HG02642 (cell line): ENCODE results near the gene LEF1.

ENCODE experiments used
- ATAC-seq: cut with Tn5 transposase; IDR thresholded peaks from one replicate; pipeline ENCODE4 v1.9.1; 2021; ENCODE audit warnings: mild to moderate bottlenecking; ENCODE audit not compliant: unreplicated experiment, poor library complexity

Gene LEF1

GRCh38 chr4:108116423-108117168, 52.1 kb downstream of the LEF1 start:
- no peak for ATAC-seq

- no peak for ATAC-seq
Measured at GRCh38 chr4:108115168-108115526, 53.6 kb downstream of the LEF1 start.

GRCh38 chr4:108114503-108114902, 54.2 kb downstream of the LEF1 start:
- ATAC-seq: no peak

- ATAC-seq: no peak
Measured at GRCh38 chr4:108113229-108113628, 55.5 kb downstream of the LEF1 start.

GRCh38 chr4:108111781-108112180, 57.0 kb downstream of the LEF1 start:
- ATAC-seq: no peak

- ATAC-seq: peak; percentile 3
Measured at GRCh38 chr4:108110450-108110849, 58.3 kb downstream of the LEF1 start.

GRCh38 chr4:108109997-108110416, 58.7 kb downstream of the LEF1 start:
- ATAC-seq: peak; percentile 73

GRCh38 chr4:108109111-108109510, 59.6 kb downstream of the LEF1 start:
- no peak for ATAC-seq

GRCh38 chr4:108107729-108108382, 60.9 kb downstream of the LEF1 start:
- ATAC-seq: no peak

- ATAC-seq: no peak
Measured at GRCh38 chr4:108107101-108107500, 61.6 kb downstream of the LEF1 start.

GRCh38 chr4:108106186-108106585, 62.5 kb downstream of the LEF1 start:
- no peak for ATAC-seq

GRCh38 chr4:108103099-108103862, 65.5 kb downstream of the LEF1 start:
- no peak for ATAC-seq

- ATAC-seq: no peak
Measured at GRCh38 chr4:108100827-108101226, 67.9 kb downstream of the LEF1 start.

- no peak for ATAC-seq
Measured at GRCh38 chr4:108099838-108100237, 68.9 kb downstream of the LEF1 start.

GRCh38 chr4:108097990-108098553, 70.7 kb downstream of the LEF1 start:
- no peak for ATAC-seq

GRCh38 chr4:108094923-108095482, 73.7 kb downstream of the LEF1 start:
- ATAC-seq: no peak

GRCh38 chr4:108094131-108094530, 74.6 kb downstream of the LEF1 start:
- no peak for ATAC-seq

- ATAC-seq: no peak
Measured at GRCh38 chr4:108092288-108092687, 76.4 kb downstream of the LEF1 start.

GRCh38 chr4:108087293-108087967, 81.3 kb downstream of the LEF1 start:
- ATAC-seq: no peak

- ATAC-seq: no peak
Measured at GRCh38 chr4:108081256-108081655, 87.5 kb downstream of the LEF1 start.
